Dermis microvascular lymphatic vessel endothelial cell (primary cell): Measurements from ENCODE around the gene CHRNA4. TPM values are rescaled to one million over a fixed set of nuclear protein-coding genes. Genes with fewer than 3 reads are reported as not detected.

Experiments
- DNase-seq, 2 donors: peaks; one replicate each; pipeline versions ENCODE4 v3.0.0 to v3.0.0-alpha.2; 2010; ENCODE audit warnings: low read depth in 2 of 2
- total RNA-seq: library from RNA; depleted of rRNA; stranded (reverse); fragments of >200 nt; gene quantifications from 2 replicates; pipeline ENCODE4 v1.2.1, GENCODE V29; 2014

The CHRNA4 gene
- total RNA-seq, 1 donor from 2014 or later: 0.13 TPM

DNA sequence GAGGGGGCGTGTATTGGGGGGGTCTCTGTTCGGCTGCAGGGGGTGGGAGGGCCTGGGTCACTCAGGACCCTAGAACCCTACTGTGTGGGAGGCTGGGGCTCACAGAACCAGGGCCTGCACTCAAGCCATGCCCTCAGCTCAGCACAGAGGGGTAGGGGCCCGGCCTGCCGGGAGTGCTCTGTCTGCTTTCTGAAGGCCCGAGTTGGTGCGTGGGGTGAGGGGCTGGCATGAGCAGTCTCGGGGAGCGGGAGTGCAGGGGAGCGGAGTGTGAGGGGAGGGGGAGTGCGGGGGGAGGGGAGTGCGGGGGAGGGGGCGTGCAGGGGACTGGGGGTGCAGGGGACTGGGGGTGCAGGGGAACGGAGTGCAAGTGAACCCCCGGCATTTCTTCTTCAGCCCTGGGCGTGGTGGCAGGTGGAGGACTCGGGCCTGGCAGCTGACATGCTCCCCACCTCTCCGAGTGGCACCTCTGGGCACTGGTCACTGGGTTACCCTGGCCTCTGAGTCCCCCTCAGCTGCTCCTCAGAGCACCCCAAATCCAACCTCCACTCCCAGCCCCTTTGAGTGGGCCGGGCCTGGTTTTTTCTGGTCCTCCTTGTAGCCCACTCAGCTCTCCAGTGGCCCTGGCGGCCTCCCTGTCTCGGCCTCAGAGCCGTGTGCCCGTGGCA is 67.1 kb downstream of the CHRNA4 start:
- no peak for DNase-seq

DNA sequence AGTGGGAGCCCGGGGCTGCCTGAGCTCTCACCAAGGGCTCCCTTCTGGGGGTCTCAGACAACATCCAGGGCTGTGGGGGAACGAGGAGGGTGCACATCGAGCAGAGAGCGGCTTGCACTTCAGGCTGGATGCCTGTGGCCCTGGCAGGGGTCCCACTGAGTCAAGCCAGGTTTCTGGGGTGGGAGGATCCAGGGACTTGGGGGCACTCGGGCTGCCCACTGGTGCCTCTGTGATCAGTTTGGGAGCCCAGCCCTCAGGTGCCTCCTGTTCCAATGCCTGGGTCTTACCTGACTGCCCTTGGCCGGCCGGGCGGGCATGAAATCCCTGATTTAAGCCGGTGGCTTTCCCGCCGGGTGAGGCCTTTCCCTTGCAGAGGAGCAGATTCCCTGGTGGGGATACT is 67.7 kb downstream of the CHRNA4 start:
- no peak for DNase-seq

Other genes starting within 250 kb of the CHRNA4 start
- 16.4 and 24.3 TPM in 2 replicates for gene YTHDF1, start 145.2 kb downstream of the CHRNA4 start, total RNA-seq
- gene BIRC7, start 125.4 kb downstream of the CHRNA4 start, total RNA-seq: not detected in 2 replicates
- not detected in 2 replicates for gene NKAIN4, start 106.9 kb downstream of the CHRNA4 start, total RNA-seq
- gene ARFGAP1, start 88.5 kb downstream of the CHRNA4 start, total RNA-seq: 36.7 and 46.8 TPM in 2 replicates
- 0.13 TPM in 1 of 2 replicates, not detected in the other for gene COL20A1, start 68.2 kb downstream of the CHRNA4 start, total RNA-seq
- gene KCNQ2, start 111.3 kb upstream of the CHRNA4 start, total RNA-seq: not detected in 2 replicates
- gene EEF1A2, start 137.7 kb upstream of the CHRNA4 start, total RNA-seq: 9.2 and 22.0 TPM in 2 replicates
- gene PPDPF, start 159.4 kb upstream of the CHRNA4 start, total RNA-seq: 16.3 and 36.2 TPM in 2 replicates
- gene PTK6, start 176.0 kb upstream of the CHRNA4 start, total RNA-seq: under 0.01 TPM in 2 replicates
- gene SRMS, start 186.4 kb upstream of the CHRNA4 start, total RNA-seq: not detected in 2 replicates
- 1.1 and 1.3 TPM in 2 replicates for gene FNDC11, start 192.8 kb upstream of the CHRNA4 start, total RNA-seq
- gene HELZ2, start 212.9 kb upstream of the CHRNA4 start, total RNA-seq: 25.7 and 30.1 TPM in 2 replicates